Fibroblast of lung (primary cell): ENCODE data around the gene PIGZ. TPM values are rescaled to one million over a fixed set of nuclear protein-coding genes. Genes with fewer than 3 reads are reported as not detected.

ENCODE experiments used
- DNase-seq, 2 donors: peaks; one replicate each; pipeline versions ENCODE4 v3.0.0 to v3.0.0-alpha.2; 2010; ENCODE audit warnings: low read depth in 2 of 2
- H2AFZ ChIP-seq: 2 replicates; pipeline ENCODE4 v1.5.1; 2012; ENCODE audit warnings: low read length, control low read depth, inconsistent platforms
- H3K27ac ChIP-seq: 2 replicates; pipeline ENCODE4 v1.5.1; 2011; ENCODE audit warnings: low read length, control low read depth; ENCODE audit not compliant: insufficient read depth
- H3K27me3 ChIP-seq: 2 replicates; pipeline ENCODE4 v1.5.1; 2011; ENCODE audit warnings: mild to moderate bottlenecking, low read length; ENCODE audit not compliant: control insufficient read depth, insufficient read depth
- H3K36me3 ChIP-seq: 2 replicates; pipeline ENCODE4 v1.5.1; 2011; ENCODE audit warnings: low read length; ENCODE audit not compliant: control insufficient read depth, insufficient read depth
- H3K4me1 ChIP-seq: 2 replicates; pipeline ENCODE4 v1.5.1; 2011; ENCODE audit warnings: low read length; ENCODE audit not compliant: control insufficient read depth, insufficient read depth; ENCODE audit errors: extremely low read depth
- H3K4me2 ChIP-seq: 2 replicates; pipeline ENCODE4 v1.5.1; 2011; ENCODE audit warnings: low read length, control low read depth; ENCODE audit not compliant: insufficient read depth; ENCODE audit errors: extremely low read depth
- H3K4me3 ChIP-seq, 4 experiments: fragments of 200-600 bp in 1 of 4; sonication (generic) in 1 of 4; replicated peaks in 1 of 4; 2 replicates each; pipeline ENCODE4 v1.5.1; 2011 to 2016; ENCODE audit warnings: low read length in 4 of 4, low read depth in 3 of 4, mild to moderate bottlenecking in 3 of 4, control low read depth in 2 of 4, inconsistent platforms in 1 of 4, mixed read lengths in 1 of 4; ENCODE audit not compliant: insufficient read depth in 1 of 4; ENCODE audit errors: control extremely low read depth in 1 of 4
- H3K79me2 ChIP-seq: 2 replicates; pipeline ENCODE4 v1.5.1; 2012; ENCODE audit warnings: mild to moderate bottlenecking, low read length, inconsistent platforms; ENCODE audit not compliant: control insufficient read depth, insufficient read depth
- H3K9ac ChIP-seq: 2 replicates; pipeline ENCODE4 v1.5.1; 2011; ENCODE audit warnings: mild to moderate bottlenecking, low read length, control low read depth; ENCODE audit not compliant: insufficient read depth
- H3K9me3 ChIP-seq: 2 replicates; pipeline ENCODE4 v1.5.1; 2012; ENCODE audit warnings: low read depth, low read length; ENCODE audit not compliant: control insufficient read depth, insufficient read depth
- H4K20me1 ChIP-seq: 2 replicates; pipeline ENCODE4 v1.5.1; 2011; ENCODE audit warnings: low read length; ENCODE audit not compliant: control insufficient read depth, insufficient read depth; ENCODE audit errors: extremely low read depth
- EZH2 ChIP-seq: IDR thresholded peaks from 2 replicates; pipeline ENCODE4 v1.5.1; 2012; ENCODE audit warnings: low read length, control low read depth, mild to moderate bottlenecking; ENCODE audit errors: missing control alignments
- polyA plus RNA-seq, 2 donors: library from polyadenylated mRNA; depleted of rRNA in 1 of 2; stranded (reverse) in 1 of 2; unstranded in 1 of 2; fragments of >200 nt; gene quantifications; 2 replicates each; pipeline ENCODE4 v1.2.1, GENCODE V29; 2011 to 2012; ENCODE audit warnings: missing spikeins in 1 of 2
- total RNA-seq: library from RNA; depleted of rRNA; stranded (reverse); fragments of >200 nt; gene quantifications from 2 replicates; pipeline ENCODE4 v1.2.1, GENCODE V29; 2014
- TF ChIP-seq, protein P1 (sequence below), 2 donors: IDR thresholded peaks in 1 of 2; conservative IDR thresholded peaks in 1 of 2; 1 replicate in 1 of 2; 2 replicates in 1 of 2; pipeline ENCODE4 v1.5.1; 2011 to 2012; ENCODE audit warnings: low read length in 2 of 2, control low read depth in 1 of 2, inconsistent platforms in 1 of 2, low read depth in 1 of 2, mild to moderate bottlenecking in 1 of 2

The PIGZ gene
- total and polyA plus RNA-seq, 2 donors (not counting 1 experiment from before 2014, with no cell fraction given), result 0.66 to 2.0 TPM

DNA sequence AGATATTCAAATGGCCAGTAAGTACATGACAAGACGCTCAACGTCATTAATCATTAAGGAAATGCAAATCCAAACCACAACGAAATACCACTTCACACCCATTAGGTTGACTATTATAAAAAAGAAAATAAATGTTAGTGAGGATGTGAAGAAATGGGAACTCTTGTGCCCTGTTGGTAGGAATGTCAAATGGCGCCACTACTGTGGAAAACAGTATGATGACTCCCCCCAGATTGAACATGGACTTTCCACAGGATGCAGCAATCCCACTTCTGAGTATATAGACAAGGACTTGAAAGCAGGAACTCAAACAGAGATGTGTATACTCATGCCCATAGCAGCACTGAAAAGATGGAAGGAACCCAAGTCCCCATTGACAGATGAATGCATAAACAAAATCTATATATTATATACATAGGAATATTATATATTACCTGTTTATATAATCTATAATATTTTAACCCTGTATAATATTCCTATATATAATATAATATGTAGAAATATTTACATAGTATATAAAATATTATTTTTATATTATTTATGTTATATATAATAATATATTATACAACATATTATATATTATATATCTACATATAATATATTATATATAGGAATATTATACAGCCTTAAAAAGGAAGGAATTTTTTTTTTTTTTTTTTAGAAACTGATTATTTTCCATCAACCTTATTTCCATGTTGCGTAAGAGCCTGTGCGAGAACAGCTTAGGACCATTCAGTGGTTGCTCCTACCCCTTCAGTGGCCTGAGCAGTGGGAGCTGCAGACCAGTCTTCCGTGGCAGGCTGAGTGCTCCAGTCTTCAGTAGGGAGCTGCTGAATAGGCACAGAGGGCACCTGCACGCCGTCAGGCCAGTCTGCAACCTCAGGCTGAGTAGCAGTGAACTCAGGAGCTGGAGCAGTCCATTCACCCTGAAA is 17.6 kb upstream of the PIGZ start:
- H4K20me1 ChIP-seq, result no peaks in the 10 kb centered on the region
- no peak for TF ChIP-seq EZH2
- TF ChIP-seq, protein P1, sequence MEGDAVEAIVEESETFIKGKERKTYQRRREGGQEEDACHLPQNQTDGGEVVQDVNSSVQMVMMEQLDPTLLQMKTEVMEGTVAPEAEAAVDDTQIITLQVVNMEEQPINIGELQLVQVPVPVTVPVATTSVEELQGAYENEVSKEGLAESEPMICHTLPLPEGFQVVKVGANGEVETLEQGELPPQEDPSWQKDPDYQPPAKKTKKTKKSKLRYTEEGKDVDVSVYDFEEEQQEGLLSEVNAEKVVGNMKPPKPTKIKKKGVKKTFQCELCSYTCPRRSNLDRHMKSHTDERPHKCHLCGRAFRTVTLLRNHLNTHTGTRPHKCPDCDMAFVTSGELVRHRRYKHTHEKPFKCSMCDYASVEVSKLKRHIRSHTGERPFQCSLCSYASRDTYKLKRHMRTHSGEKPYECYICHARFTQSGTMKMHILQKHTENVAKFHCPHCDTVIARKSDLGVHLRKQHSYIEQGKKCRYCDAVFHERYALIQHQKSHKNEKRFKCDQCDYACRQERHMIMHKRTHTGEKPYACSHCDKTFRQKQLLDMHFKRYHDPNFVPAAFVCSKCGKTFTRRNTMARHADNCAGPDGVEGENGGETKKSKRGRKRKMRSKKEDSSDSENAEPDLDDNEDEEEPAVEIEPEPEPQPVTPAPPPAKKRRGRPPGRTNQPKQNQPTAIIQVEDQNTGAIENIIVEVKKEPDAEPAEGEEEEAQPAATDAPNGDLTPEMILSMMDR (conservative IDR thresholded peaks at IDR 0.05 in 1 of 2, IDR thresholded peaks at IDR 0.05 in 1 of 2; ENCODE audit: low read depth in 1 of 2, low read length in 2 of 2), result peak in 1 of 2 donors; percentile 26
- H3K79me2 ChIP-seq, result no peaks in the 10 kb centered on the region
- H3K9ac ChIP-seq, result no peak overlapping the region
- H2AFZ ChIP-seq, result no peak overlapping the region
- H3K27me3 ChIP-seq, result peaks cover 5% of the 10 kb centered on the region
- H3K9me3 ChIP-seq, result no peaks in the 10 kb centered on the region
- H3K4me3 ChIP-seq, result no peak overlapping the region
- no peak overlapping the region for H3K27ac ChIP-seq
- no peaks in the 10 kb centered on the region for H3K4me1 ChIP-seq
- no peak overlapping the region for H3K4me2 ChIP-seq
- H3K36me3 ChIP-seq, result no peaks in the 10 kb centered on the region
- no peak for DNase-seq

DNA sequence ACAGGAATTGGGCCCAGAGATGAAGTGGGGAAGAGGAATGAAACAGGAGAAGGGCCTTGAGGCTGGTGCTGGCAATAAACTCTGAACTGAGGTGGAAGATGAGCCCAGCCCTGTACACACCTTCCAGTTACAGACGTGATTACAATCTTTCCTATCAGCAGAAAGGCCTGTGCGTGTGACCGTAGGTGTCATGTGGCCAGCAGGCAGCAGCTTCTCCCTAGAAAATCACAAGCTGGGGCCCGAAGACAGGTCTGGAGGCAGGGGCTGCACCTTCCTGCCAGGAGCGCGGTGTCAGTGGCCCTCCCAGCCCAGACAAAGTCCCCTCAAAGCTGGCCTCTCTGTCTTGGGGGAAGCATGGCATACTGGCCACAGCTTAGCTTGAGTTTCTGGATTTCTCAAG is 16.7 kb upstream of the PIGZ start:
- Histone ChIP-seq H3K4me3 (no peak overlapping the region), H3K9ac (no peak overlapping the region), H3K9me3 (no peaks in the 10 kb centered on the region), H3K36me3 (no peaks in the 10 kb centered on the region), H3K79me2 (no peaks in the 10 kb centered on the region), H3K27ac (no peak overlapping the region), H3K4me2 (no peak overlapping the region), H4K20me1 (no peaks in the 10 kb centered on the region), H3K4me1 (no peaks in the 10 kb centered on the region), H3K27me3 (peaks cover 5% of the 10 kb centered on the region), H2AFZ (no peak overlapping the region)
- DNase-seq, result no peak
- no peak for TF ChIP-seq EZH2
- TF ChIP-seq, protein P1 (conservative IDR thresholded peaks at IDR 0.05 in 1 of 2, IDR thresholded peaks at IDR 0.05 in 1 of 2; ENCODE audit: low read depth in 1 of 2, low read length in 2 of 2), result no peak

DNA sequence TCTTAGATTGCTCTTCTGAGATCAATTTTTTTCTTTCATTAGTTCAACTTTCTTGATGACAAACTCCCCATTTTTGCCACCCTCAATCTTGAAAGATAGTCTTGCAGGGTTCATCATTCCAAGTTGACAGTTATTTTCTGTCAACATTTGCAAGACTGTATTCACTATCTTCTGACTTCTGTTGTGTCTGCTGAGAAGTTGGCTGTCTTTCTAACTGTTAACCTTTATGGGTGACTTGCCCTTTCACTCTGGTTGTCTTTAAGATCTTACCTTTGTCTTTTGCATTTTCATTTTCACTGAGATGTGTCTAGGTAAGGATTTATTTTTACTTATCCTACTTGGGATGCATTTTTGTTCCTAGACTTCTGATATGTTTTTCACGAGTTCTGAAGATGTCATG is 14.6 kb upstream of the PIGZ start:
- no peak overlapping the region for H3K4me2 ChIP-seq
- no peak overlapping the region for H3K27ac ChIP-seq
- no peaks in the 10 kb centered on the region for H4K20me1 ChIP-seq
- DNase-seq, result no peak
- no peak overlapping the region for H3K4me3 ChIP-seq
- no peaks in the 10 kb centered on the region for H3K9me3 ChIP-seq
- no peaks in the 10 kb centered on the region for H3K36me3 ChIP-seq
- TF ChIP-seq, protein P1 (conservative IDR thresholded peaks at IDR 0.05 in 1 of 2, IDR thresholded peaks at IDR 0.05 in 1 of 2; ENCODE audit: low read depth in 1 of 2, low read length in 2 of 2), result no peak
- no peak for TF ChIP-seq EZH2
- H3K9ac ChIP-seq, result no peak overlapping the region
- no peak overlapping the region for H2AFZ ChIP-seq
- H3K4me1 ChIP-seq, result no peaks in the 10 kb centered on the region
- peaks cover 5% of the 10 kb centered on the region for H3K27me3 ChIP-seq
- no peaks in the 10 kb centered on the region for H3K79me2 ChIP-seq
